Mesodermal cell (in vitro differentiated cells): ENCODE data around the gene GPSM1.
"Not testable (repeated sequence)": the region's sequence is repeated elsewhere in the genome, so short reads cannot be mapped to it uniquely, and the experiment has no call there.

Experiments used
- H3K27ac ChIP-seq: 2 replicates; pipeline ENCODE4 v1.7.0; 2013; ENCODE audit warnings: mild to moderate bottlenecking, low read depth, low read length, moderate library complexity; ENCODE audit not compliant: severe bottlenecking
- H3K36me3 ChIP-seq: 2 replicates; pipeline ENCODE4 v1.7.1; 2013; ENCODE audit warnings: mild to moderate bottlenecking, low read length, moderate library complexity; ENCODE audit not compliant: control insufficient read depth, insufficient read depth
- H3K4me1 ChIP-seq: one replicate; pipeline ENCODE4 v1.7.1; 2013; ENCODE audit warnings: mild to moderate bottlenecking, low read length; ENCODE audit not compliant: insufficient read depth, control insufficient read depth, poor library complexity, severe bottlenecking
- H3K4me3 ChIP-seq: 2 replicates; pipeline ENCODE4 v1.7.0; 2013; ENCODE audit warnings: low read length, control low read depth, mild to moderate bottlenecking; ENCODE audit not compliant: insufficient read depth, poor library complexity, severe bottlenecking; ENCODE audit errors: extremely low read depth
- H3K9me3 ChIP-seq: 2 replicates; pipeline ENCODE4 v1.7.1; 2013; ENCODE audit warnings: mild to moderate bottlenecking, low read length, moderate library complexity; ENCODE audit not compliant: control insufficient read depth
- WGBS, 2 experiments: methylation state at CpG; one replicate each; pipeline ENCODE4 v1.1.5; 2013; ENCODE audit warnings: missing lambda C conversion rate in 2 of 2; ENCODE audit not compliant: insufficient coverage in 2 of 2; 5-methylcytosine and 5-hydroxymethylcytosine counted together

The GPSM1 gene

GRCh38 chr9:136312436-136312835, 14.9 kb upstream of the GPSM1 start:
- WGBS, 2 experiments: 73 to 88% methylated on average over 5 to 11 of the region's 12 CpGs
- H3K4me3 ChIP-seq: no peak overlapping the region
- H3K36me3 ChIP-seq: no peaks in the 10 kb centered on the region

GRCh38 chr9:136313111-136314055, 14.0 kb upstream of the GPSM1 start:
- H3K4me1 ChIP-seq: peaks cover 3% of the 10 kb centered on the region
- H3K9me3 ChIP-seq: peaks cover 19% of the 10 kb centered on the region
- no peak overlapping the region for H3K27ac ChIP-seq
- no peak overlapping the region for H3K4me3 ChIP-seq
- 90 to 92% methylated on average over 13 to 18 of the region's 18 CpGs for WGBS, 2 experiments
- no peaks in the 10 kb centered on the region for H3K36me3 ChIP-seq

More at GRCh38 chr9:136312436-136312835, 14.9 kb upstream of the GPSM1 start:
- Histone ChIP-seq H3K27ac (no peak overlapping the region), H3K4me1 (peaks cover 3% of the 10 kb centered on the region), H3K9me3 (peaks cover 19% of the 10 kb centered on the region)

DNA sequence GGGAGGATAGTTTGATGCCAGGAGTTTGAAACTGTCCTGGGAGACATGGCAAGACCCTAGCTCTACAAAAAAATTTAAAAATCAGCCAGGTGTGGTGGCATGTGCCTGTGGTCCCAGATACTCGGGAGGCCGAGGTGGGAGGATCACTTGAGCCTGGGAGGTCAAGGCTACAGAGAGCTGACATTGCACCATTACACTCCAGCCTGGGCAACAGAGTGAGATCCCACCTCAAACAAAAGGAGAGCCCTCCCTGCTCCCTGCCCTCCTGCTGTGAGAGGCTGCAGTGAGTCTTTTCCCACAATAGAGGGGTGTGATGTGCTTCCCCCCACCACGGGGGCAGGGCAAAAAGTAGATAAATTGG, 13.3 kb upstream of the GPSM1 start:
- H3K9me3 ChIP-seq: peaks cover 19% of the 10 kb centered on the region
- 94 to 100% methylated on average over 1 to 2 of the region's 3 CpGs for WGBS, 2 experiments

DNA sequence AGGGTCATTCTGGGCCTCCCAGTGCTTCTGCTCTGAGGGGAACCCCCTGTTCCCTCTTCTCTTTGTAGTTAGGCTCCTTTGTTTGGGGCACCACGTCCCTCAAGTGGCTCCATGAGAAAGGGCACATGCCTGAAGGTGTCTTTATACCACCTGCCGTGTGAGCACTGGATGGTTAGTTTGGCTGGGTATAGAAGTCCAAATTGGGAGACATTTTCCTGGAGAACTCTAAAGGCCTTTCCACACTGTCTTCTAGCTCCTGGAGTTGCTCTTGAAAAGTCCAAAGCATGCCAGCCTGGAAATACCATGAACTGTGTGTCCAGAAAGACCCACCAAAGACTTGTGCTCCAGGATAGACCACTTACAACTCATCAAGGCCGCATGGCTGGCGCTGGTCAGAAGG, 12.4 kb upstream of the GPSM1 start:
- 70 to 89% methylated on average over 3 of the region's 4 CpGs for WGBS, 2 experiments
- H3K4me3 ChIP-seq: no peak overlapping the region

More for the DNA sequence above, 13.3 kb upstream of the GPSM1 start:
- H3K4me1 ChIP-seq: peaks cover 3% of the 10 kb centered on the region
- no peaks in the 10 kb centered on the region for H3K36me3 ChIP-seq
- no peak overlapping the region for H3K27ac ChIP-seq
- no peak overlapping the region for H3K4me3 ChIP-seq

GRCh38 chr9:136316271-136316751, 11.0 kb upstream of the GPSM1 start:
- peaks cover 3% of the 10 kb centered on the region for H3K4me1 ChIP-seq
- WGBS, 2 experiments: 93 to 96% methylated on average over 18 of the region's 23 CpGs
- H3K4me3 ChIP-seq: no peak overlapping the region
- H3K9me3 ChIP-seq: peaks cover 19% of the 10 kb centered on the region
- H3K36me3 ChIP-seq: no peaks in the 10 kb centered on the region
- no peak overlapping the region for H3K27ac ChIP-seq

More for the DNA sequence above, 12.4 kb upstream of the GPSM1 start:
- no peak overlapping the region for H3K27ac ChIP-seq
- H3K4me1 ChIP-seq: peaks cover 3% of the 10 kb centered on the region
- H3K36me3 ChIP-seq: no peaks in the 10 kb centered on the region
- peaks cover 19% of the 10 kb centered on the region for H3K9me3 ChIP-seq

GRCh38 chr9:136316896-136317676, 10.3 kb upstream of the GPSM1 start:
- Histone ChIP-seq H3K27ac (no peak overlapping the region), H3K4me3 (no peak overlapping the region), H3K4me1 (no peaks in the 10 kb centered on the region), H3K9me3 (peaks cover 19% of the 10 kb centered on the region), H3K36me3 (no peaks in the 10 kb centered on the region)
- 91 to 97% methylated on average over 11 to 12 of the region's 13 CpGs for WGBS, 2 experiments

- 84 to 91% methylated on average over 7 to 16 of the region's 16 CpGs for WGBS, 2 experiments
- Histone ChIP-seq H3K27ac (no peak overlapping the region), H3K9me3 (peaks cover 19% of the 10 kb centered on the region), H3K4me1 (no peaks in the 10 kb centered on the region), H3K4me3 (no peak overlapping the region), H3K36me3 (no peaks in the 10 kb centered on the region)
These were observed 9.6 kb upstream of the GPSM1 start for GRCh38 chr9:136317695-136318094.

DNA sequence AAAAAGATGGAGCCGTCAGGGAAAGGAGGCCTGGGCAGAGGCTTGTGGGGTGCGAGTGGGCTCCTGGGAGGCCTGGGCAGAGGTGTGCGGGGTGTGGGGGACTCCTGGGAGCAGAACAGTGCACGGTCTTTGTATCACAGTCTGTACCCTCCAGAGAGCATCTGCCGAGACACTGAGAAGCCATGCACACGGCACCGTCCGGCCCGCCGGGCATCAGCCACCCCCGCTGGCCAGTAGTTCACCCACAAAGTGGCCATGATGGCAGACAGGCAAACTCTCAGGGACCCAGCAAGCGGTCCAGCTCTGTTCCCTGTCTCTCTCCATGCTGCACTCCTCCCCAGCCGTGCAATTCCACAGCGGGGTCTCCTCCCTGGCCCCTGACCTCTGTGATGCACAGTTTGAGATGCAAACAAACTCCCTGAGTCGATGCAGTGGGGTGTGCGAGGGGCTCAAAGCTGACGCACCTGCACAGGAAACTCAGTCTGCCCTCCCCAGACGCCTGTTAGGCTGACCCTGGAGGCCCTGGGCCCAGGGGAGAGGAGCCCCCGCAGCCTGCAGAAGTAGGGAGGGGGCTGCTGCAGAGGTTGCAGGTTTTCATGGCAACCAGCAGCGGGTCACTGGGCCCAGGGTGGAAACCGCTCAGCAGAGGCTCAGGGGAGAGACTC, 9.1 kb upstream of the GPSM1 start:
- 88 to 91% methylated on average over 20 of the region's 21 CpGs for WGBS, 2 experiments

GRCh38 chr9:136318776-136319241, 8.5 kb upstream of the GPSM1 start:
- H3K9me3 ChIP-seq: peaks cover 19% of the 10 kb centered on the region
- no peaks in the 10 kb centered on the region for H3K36me3 ChIP-seq
- H3K4me1 ChIP-seq: no peaks in the 10 kb centered on the region
- no peak overlapping the region for H3K4me3 ChIP-seq
- WGBS, 2 experiments: 96 to 97% methylated on average over 13 to 16 of the region's 16 CpGs
- no peak overlapping the region for H3K27ac ChIP-seq

More for the DNA sequence above, 9.1 kb upstream of the GPSM1 start:
- H3K4me3 ChIP-seq: no peak overlapping the region
- H3K36me3 ChIP-seq: no peaks in the 10 kb centered on the region
- H3K27ac ChIP-seq: no peak overlapping the region
- no peaks in the 10 kb centered on the region for H3K4me1 ChIP-seq
- peaks cover 19% of the 10 kb centered on the region for H3K9me3 ChIP-seq

GRCh38 chr9:136319244-136319643, 8.1 kb upstream of the GPSM1 start:
- not testable (repeated sequence) for H3K36me3 ChIP-seq, H3K27ac ChIP-seq, H3K4me1 ChIP-seq, H3K4me3 ChIP-seq
- peaks cover 19% of the 10 kb centered on the region for H3K9me3 ChIP-seq
- 84 to 100% methylated on average over 14 of the region's 14 CpGs for WGBS, 2 experiments
